T1000 (cell line): ENCODE results near the gene GPR62.
"Not testable (repeated sequence)": the region's sequence is repeated elsewhere in the genome, so short reads cannot be mapped to it uniquely, and the experiment has no call there.

Experiments used
- DNase-seq: peaks from one replicate; lab custom pipeline; 2025; ENCODE audit warnings: mixed read lengths; lab: John Stamatoyannopoulos, UW

Gene GPR62

DNA sequence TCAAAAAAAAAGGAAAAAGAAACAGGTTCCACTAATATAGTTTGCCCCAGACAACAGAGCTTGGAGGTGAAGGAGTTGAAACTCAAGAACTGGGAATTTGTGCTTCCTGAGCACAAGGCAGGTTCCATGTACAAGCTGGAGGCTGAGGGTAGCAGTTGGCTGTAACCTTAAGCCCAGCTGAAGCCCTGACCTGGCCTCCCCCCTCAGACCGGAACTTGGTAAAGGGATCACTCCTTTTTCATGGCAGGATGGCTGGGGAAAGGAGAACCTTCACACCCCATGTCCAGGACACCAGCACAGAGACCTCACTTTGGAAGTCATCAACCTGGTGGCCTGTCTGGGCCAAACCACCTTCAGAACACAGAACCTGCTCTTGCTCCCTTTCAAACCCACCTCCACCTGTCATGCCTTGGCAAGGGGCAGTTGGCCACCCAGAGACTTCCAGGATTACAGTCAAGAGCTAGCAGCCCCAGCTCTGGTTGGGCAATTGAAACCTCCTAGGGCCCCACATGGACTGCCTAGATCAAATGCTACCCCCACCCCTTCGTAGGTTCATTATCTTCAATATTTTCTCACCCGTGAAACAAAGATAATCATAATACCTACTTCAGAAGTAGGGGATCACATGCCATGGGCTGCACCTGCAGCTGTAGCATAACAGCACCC lies 37.0 kb downstream of the GPR62 start:
- DNase-seq, result no peak

DNA sequence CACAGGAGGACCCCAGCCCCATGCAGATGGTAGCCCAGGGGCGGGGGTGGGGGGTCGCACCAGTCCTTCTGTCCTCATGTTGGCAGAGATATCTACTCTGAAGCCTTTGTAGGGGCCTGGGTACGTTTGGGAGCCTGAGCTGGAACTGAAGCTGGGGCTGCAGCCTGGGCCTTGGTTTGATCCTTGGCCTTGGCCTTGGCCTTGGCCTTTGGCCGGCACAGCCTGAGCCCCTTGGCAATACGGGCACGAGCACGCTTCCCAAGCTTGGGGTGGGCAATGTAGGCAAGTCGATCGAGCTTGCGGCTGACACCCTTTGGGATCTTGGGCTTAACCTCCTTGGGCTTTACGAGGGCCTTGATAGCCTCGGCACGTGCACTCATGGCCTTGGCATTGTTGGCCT lies 38.5 kb downstream of the GPR62 start:
- not testable (repeated sequence) for DNase-seq

DNA sequence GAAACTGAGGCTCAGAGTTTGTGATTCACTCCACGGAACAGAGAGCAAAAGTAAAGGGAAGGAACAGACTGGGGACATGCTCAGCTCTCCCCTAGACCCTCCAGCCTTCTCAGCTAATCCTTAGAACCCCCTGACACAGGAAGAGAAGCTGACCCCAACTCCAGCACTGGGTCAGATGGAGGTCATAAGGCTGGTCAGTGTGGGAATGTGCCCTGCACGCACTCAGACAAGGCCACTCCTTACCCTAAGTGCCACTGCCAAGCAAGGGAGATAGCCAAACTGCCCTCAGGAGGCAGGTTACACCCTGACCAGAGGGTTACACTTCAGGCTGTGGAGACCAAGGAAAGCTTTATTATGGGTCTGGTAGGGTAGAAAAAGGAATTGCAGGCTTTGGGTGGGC lies 39.3 kb downstream of the GPR62 start:
- DNase-seq, result no peak

DNA sequence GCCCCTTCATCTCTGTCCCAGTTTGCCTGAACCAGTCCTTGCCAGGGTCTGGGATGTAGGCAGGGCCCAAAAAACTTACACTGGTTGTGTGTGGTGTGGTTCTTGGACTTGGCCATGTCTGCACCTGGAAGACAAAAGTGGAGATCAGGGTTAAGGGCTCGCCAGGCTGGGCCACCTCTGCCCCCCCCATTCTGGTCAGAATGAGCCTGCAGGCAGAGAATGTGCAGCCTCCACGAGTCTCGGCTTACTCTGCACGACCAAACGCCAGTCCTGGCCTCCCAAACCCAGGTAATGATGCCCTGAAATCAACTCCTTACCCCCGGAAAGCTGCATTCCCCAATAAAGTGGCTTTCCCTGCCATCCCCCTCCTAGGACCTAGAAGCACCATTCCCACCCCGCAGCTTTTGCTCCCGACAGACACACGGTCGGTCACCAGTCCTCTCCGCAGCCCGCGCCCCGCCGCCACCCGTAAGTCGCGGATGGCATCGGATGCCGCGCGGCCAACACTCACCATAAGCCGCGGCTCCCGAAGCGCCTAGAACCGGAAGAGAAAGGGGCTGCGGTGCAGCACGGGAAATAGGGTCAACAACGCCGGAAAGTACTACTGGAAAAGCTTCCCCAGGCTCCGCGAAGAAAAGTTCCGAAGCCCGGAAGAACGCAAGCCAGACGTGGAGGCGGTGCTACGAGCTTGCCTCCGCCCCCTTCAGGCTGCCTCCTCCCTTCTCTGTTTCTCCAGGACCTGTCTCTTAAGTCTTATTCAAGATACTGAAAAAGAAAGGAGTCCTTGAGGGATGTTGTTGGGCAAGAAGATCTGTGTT lies 40.4 kb downstream of the GPR62 start, which contains the start of gene RPL29:
Gene RPL29 (minus strand): TSS at position 550 of the 818 bp plus-strand sequence. CDS start 434 bp downstream, at position 116.
- DNase-seq, result peak; percentile 89

DNA sequence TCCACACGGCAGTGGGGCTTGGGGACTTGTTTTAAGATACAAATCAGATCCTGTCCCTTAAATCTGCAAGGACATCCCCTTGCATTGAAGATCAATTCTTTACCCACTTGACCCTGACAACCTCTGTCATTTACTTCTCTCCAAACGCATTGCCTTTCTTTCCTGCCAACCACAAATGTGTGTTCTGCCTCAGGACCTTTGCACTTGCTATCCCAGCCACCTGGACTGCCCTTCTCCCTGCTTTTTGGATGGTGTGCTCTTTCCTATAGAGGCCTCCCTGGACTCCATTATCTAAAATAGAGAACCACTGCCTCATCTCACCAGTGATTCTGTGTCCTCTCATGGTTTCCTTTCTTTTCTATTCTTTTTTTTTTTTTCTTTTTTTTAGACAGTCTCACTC lies 42.0 kb downstream of the GPR62 start:
- DNase-seq, result no peak

DNA sequence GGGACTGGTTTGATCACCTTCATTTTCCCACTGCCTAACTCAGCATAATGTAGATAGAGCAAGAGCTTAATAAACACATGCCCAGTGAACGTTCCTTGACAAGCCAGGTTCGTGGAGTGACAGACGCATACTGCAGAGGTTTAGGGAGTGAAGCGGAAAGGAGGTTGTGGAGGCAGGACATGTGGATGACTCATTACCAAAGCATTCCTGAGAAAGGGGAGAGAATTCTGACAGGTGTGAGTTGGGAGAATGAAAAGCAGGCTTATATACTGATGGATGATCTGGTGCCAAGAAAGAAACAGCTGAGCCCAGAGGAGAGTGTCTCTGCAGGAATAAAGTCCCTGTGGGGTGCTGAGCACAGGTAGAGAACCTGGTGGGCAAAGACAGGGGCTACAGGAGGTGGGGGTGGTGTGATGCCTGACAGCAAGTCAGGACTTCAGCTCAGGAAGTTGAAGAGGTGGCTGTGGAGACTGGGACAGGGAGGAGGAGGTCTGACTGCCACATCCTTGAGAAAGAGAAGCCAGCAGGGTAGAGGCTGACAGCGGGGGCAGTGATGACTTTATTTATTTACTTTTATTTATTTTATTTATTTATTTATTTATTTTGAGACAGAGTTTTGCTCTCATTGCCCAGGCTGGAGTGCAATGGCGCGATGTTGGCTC lies 42.9 kb downstream of the GPR62 start:
- no peak for DNase-seq

DNA sequence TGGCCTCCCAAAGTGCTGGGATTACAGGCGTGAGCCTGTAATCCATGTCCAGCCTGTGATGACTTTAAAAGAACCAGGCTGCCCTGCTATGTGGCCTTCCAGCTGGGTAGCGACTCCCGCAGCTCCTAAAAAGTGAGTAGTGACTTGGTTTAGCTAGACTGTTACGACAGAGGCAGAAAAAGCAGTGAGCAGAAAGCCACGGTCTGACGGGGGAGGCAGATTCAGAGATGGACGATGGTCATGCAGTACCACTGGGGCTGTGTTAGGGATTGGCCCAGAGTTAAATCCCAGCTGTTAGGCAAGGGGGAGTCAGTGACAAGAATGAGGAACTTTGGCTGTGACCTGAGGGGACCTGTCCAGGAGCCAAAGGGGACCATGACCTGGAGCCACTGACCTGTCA lies 43.6 kb downstream of the GPR62 start:
- DNase-seq, result no peak

DNA sequence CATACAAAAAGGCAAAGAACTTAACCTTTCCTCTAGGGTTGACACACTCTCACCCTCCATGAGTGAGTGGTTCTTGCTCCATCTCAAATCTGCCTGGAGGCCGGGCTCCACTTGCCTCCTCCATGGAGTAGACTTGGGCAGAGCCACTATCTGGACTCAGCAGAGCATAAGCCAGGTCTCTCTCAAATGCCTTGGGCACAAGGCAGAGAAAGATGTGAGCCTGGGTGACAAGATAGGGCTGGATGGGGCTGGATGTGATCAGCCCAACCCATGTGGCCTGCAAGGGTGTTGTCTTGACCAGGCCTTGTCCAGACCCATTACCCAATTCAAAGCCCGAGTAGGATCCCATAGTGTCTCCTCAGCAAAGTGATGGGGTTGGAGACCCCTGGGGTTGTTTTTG lies 44.7 kb downstream of the GPR62 start:
- no peak for DNase-seq

DNA sequence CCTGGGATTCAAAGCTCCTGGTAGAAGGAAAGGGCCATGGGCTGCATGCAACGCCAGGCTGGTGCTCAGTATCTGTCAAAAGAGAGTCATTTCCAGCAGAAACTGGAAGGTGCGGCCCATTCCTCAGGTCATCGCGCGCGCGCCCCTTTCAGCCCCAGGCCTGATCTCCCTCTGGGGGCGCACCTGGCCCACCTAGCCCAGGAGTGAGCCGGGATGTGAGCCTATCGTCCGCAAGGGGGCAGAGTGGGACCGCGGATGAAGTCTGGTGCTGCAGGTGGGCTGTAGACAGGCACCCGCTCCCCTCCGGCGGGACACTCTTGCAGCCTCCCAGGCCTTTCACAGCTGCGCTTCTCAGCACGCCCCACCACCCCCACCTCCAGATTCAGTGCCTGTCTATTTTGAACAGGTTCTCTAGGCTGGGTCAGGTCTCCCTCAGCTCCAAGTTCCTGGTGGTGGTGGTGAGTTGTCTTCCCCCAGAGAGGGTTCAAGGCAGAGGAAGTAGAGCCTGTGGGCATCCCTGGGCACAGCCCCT lies 46.3 kb downstream of the GPR62 start:
- DNase-seq, result peak; percentile 62

DNA sequence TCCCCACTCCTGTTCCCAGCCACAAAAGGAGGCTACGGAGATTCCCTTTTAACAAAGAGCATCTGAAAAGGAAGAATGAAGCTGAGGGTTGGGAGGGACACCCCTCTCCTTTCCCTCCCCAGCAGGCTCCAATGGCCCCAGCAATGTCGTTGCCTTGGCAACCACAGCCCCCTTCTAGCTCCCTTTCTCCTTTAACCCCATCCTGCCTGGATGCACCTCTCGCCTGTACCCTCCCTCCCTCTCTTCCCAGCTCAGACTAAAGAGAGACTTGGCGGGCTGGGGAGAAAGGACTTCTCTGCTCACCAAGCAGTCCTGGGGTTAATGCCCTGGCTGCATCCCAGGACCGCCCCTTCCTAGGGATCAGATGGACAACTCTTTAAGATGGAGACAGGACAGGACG lies 47.6 kb downstream of the GPR62 start:
- DNase-seq, result no peak

DNA sequence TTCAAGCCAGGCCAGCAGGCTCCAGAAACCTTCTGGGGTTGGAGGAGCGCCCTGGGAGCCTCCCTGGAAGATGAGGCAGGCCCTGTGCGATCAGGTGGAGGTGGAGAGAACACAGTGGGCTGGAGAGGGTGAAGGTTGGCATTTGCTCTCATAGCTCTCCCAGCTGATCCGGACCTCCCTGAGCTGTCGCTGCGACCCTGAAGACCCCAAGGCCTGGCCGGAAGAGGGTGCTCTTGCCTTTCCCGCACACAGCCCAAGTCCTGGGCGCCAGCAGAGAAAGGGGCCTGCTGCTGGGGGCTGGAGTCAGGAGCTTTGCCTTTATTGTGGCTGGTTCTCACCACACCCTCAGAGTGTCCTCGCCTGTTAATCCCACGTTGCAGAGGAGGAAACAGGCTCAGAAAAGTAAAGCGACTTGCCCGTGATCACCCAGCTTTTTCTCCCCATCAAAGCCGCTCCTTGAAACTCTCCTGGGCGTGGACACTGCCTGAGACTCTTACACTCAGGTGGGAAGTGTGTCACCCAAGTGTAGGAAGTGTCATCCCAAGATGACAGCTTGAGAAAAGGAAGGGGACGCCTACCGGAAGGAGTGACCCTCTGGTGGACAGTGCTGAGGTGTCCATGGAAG lies 49.1 kb downstream of the GPR62 start:
- DNase-seq, result no peak

DNA sequence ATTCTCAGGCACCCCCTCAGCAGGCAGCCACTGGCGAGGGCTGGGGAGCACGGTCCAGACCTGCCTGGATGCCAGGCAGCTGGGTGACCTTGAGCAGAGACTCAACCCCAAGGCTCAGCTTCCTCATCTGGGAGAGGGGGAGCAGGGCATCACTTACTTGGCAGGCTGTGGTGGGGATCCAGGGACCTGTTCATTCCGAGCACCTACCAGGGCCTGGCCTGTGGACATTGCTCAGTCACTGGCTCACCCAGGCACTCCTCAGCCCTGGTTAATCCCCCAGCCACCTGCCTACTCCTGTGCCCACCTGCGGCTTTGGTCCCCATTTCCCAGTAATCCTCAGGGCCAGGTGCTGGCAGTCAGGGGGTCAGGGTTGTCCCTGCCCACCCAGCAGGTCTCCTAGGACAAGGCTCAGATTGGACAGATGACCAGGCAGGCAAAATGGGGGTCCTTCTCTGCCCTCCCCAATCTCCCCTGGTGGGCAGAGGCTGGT lies 49.8 kb downstream of the GPR62 start:
- DNase-seq, result no peak

DNA sequence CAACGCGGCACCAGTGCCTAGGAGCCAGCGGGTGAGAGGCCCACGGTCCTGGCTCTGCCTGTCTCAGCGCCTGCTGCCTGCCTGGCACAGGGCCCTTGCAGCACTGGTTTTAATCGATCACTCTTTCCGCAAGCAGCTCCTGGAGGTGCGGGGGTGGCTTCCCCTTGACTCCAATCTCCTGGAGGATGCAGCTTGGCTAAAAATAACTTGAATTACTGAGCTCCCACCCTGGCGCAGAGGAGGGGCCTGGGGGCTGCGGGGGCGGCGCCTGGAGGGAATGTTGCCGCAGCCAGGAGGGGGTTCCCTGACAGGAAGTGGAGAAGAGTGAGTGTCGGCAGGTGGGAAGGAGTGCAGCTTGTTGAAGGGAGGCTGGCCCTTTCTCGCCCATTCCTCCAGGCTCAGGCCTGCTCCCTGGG lies 50.4 kb downstream of the GPR62 start:
- peak; percentile 31 for DNase-seq

DNA sequence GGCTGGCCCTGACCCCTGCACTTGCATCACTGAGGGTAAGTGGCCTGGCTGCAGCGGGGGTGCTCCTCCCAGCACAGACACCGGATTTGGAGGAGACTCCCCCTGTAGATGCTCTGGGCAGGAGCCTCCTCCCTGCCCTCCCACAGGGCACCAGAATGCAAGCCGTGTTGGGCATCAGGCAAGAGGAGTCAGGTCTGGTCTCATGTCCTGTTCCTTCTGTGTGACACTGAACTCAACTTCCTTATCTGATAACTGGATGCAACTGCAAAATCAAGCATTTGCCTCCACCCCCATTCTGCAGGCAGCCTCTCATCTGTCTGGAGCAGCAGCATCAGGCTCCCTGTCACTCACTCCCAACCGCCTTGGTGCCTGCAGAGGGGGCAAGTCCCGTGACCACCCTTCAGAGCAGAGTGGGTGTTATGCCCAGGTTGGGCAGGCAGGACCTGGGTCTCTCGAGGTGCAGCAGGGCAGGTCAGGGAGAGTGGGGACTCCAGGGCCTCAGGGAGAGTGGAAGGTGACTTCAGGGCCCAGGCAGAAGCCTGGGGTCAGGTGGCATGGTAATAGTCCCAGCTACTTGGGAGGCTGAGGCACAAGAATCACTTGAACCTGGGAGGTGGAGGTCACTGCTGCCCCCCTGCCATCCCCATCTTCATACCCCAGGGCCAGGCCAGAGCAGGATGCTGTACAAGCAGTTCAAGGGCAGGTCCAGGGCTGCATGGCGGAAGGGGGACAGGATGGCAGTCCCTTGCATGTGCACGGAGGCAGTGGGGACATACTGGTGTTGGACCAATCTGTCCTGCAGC lies 51.0 kb downstream of the GPR62 start:
- no peak for DNase-seq

DNA sequence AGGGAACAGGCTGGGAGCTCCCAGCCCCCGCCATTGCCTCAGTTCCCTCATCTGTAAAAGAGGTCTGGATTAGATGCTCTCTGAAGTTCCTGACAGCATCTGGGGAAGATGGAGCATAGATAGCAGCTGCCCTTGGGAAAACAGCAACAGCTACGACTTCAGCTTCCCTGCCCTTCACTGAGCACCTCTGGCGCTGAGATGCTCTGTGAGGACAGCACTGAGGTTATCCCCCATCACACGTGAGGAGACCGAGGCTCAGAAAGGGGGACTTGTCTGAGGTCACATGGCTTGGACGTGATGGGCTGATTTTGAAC lies 51.6 kb downstream of the GPR62 start:
- DNase-seq, result no peak
